K562 (cell line): ENCODE data around the gene GPR135. TPM values are rescaled to one million over a fixed set of nuclear protein-coding genes. Genes with fewer than 3 reads are reported as not detected.
A peak's percentile ranks its signal among the peaks of the same experiment; 100 is the strongest.

ENCODE experiments used
- ATAC-seq: fragments of 200-7000 bp; cut with Tn5 transposase; 3 replicates; pipeline ENCODE4 v1.9.1; 2020; ENCODE audit warnings: moderate library complexity
- BruUV-seq: library from RNA; stranded (reverse); fragments of 400-500 nt; replicated peaks from 2 replicates; lab custom pipeline; 2021; lab: Mats Ljungman, UMichigan
- CTCF ChIA-PET: fragments of 300-600 bp; formaldehyde crosslinking; extraction: SDS; loops from one replicate; lab custom pipeline; 2021; ENCODE audit warnings: low intra/inter-chr PET ratio; lab: Yijun Ruan, JAX
- POLR2A ChIA-PET: fragments of 300-600, 350-650 bp; sonication (Branson Sonifier 250); formaldehyde crosslinking; extraction: SDS; loops from one replicate; lab custom pipeline; 2021; ENCODE audit warnings: antibody characterized with exemption, inconsistent platforms; lab: Yijun Ruan, JAX
- DNase-seq, 4 experiments: peaks; one replicate each; pipeline versions ENCODE4 v3.0.0 to v3.0.0-alpha.2; 2011 to 2018; ENCODE audit warnings: low spot score in 3 of 4, mixed read lengths in 3 of 4; ENCODE audit errors: extremely low read depth in 1 of 4
- FAIRE-seq: peaks from 2 replicates; lab custom pipeline; 2011; peaks lifted over from hg19 to GRCh38; lab: Jason Lieb, UNC
- H2AFZ ChIP-seq: 2 replicates; pipeline ENCODE4 v1.6.0; 2011; ENCODE audit warnings: low read depth, low read length, control low read depth, inconsistent platforms
- H3K27ac ChIP-seq: fragments of 200-600 bp; 3 replicates; pipeline ENCODE4 v1.8.0; 2011; ENCODE audit warnings: low read depth, mild to moderate bottlenecking, control low read depth, inconsistent platforms, low read length, moderate library complexity, mixed read lengths; ENCODE audit errors: extremely low read depth
- H3K27me3 ChIP-seq, 2 experiments: fragments of 300-600 bp in 1 of 2; 2 replicates in 1 of 2; 3 replicates in 1 of 2; pipeline versions ENCODE4 v1.6.0 to v1.8.0; 2011; ENCODE audit warnings: inconsistent platforms in 2 of 2, low read length in 2 of 2, mild to moderate bottlenecking in 1 of 2, mixed read lengths in 1 of 2, moderate library complexity in 1 of 2; ENCODE audit not compliant: control insufficient read depth in 2 of 2, insufficient read depth in 2 of 2
- H3K36me3 ChIP-seq: fragments of 300-600 bp; 3 replicates; pipeline ENCODE4 v1.8.0; 2011; ENCODE audit warnings: mild to moderate bottlenecking, low read length, inconsistent platforms; ENCODE audit not compliant: control insufficient read depth, insufficient read depth
- H3K4me1 ChIP-seq, 2 experiments: fragments of 200-600 bp in 1 of 2; replicated peaks in 1 of 2; 2 replicates in 1 of 2; 3 replicates in 1 of 2; pipeline versions ENCODE4 v1.5.1 to v1.8.0; 2011; ENCODE audit warnings: inconsistent platforms in 2 of 2, low read length in 2 of 2, mild to moderate bottlenecking in 1 of 2, mixed read lengths in 1 of 2, moderate library complexity in 1 of 2; ENCODE audit not compliant: control insufficient read depth in 2 of 2, insufficient read depth in 2 of 2
- H3K4me2 ChIP-seq: 2 replicates; pipeline ENCODE4 v1.6.1; 2011; ENCODE audit warnings: low read length, control low read depth, inconsistent platforms, mixed read lengths; ENCODE audit not compliant: insufficient read depth
- H3K4me3 ChIP-seq: fragments of 200-600 bp; sonication (generic), shearing (Covaris generic); 2 replicates; pipeline ENCODE4 v1.5.1; 2016; ENCODE audit warnings: control low read depth, inconsistent platforms
- H3K79me2 ChIP-seq: fragments of 200-600 bp; 3 replicates; pipeline ENCODE4 v1.8.0; 2011; ENCODE audit warnings: low read length, inconsistent platforms; ENCODE audit not compliant: control insufficient read depth, insufficient read depth
- H3K9ac ChIP-seq, 2 experiments: 2 replicates each; pipeline versions ENCODE4 v1.6.0 to v1.6.1; 2011; ENCODE audit warnings: low read depth in 2 of 2, low read length in 2 of 2, control low read depth in 1 of 2, inconsistent platforms in 1 of 2, mild to moderate bottlenecking in 1 of 2, mixed read lengths in 1 of 2; ENCODE audit not compliant: insufficient read depth in 1 of 2
- H3K9me1 ChIP-seq: one replicate; pipeline ENCODE4 v1.6.0; 2011; ENCODE audit warnings: inconsistent platforms, mild to moderate bottlenecking, low read length, moderate library complexity; ENCODE audit not compliant: control insufficient read depth, insufficient read depth
- H3K9me3 ChIP-seq: replicated peaks from 2 replicates; pipeline ENCODE4 v1.5.1; 2011; ENCODE audit warnings: low read depth, low read length, inconsistent platforms; ENCODE audit not compliant: control insufficient read depth, insufficient read depth
- H4K20me1 ChIP-seq: replicated peaks from 2 replicates; pipeline ENCODE4 v1.6.1; 2011; ENCODE audit warnings: low read length, inconsistent platforms, mixed read lengths; ENCODE audit not compliant: control insufficient read depth, insufficient read depth
- CBFA2T2 ChIP-seq: fragments of 450-650 bp; conservative IDR thresholded peaks from 2 replicates; pipeline ENCODE4 v1.6.1; 2017; ENCODE audit warnings: mild to moderate bottlenecking
- CEBPZ ChIP-seq: fragments of 150-350 bp; IDR thresholded peaks from 2 replicates; pipeline ENCODE4 v1.6.1; 2014; ENCODE audit warnings: low read depth, mild to moderate bottlenecking, low read length, borderline replicate concordance
- EP400 ChIP-seq: fragments of 450-650 bp; IDR thresholded peaks from 2 replicates; pipeline ENCODE4 v1.6.1; 2017; ENCODE audit warnings: antibody characterized with exemption, mild to moderate bottlenecking, moderate library complexity
- HNRNPH1 ChIP-seq: fragments of 200-400 bp; formaldehyde crosslinking; optimal IDR thresholded peaks from 2 replicates; pipeline ENCODE3; 2017; ENCODE audit warnings: low read depth, mild to moderate bottlenecking, low read length, moderate library complexity
- IRF9 ChIP-seq: fragments of 450-650 bp; IDR thresholded peaks from 2 replicates; pipeline ENCODE4 v1.6.1; 2016; ENCODE audit warnings: missing biosample characterization, missing genetic modification characterization
- NR0B1 ChIP-seq: fragments of 450-650 bp; IDR thresholded peaks from one replicate; pipeline ENCODE4 v1.6.1; 2018; ENCODE audit warnings: mild to moderate bottlenecking, moderate library complexity; ENCODE audit not compliant: partially characterized antibody
- RAD21 ChIP-seq, 2 experiments: fragments of 250-450 bp in 1 of 2; fragments of 450-650 bp in 1 of 2; sonication (Bioruptor Pico) in 1 of 2; formaldehyde crosslinking in 1 of 2; IDR thresholded peaks in 1 of 2; conservative IDR thresholded peaks in 1 of 2; 2 replicates each; pipeline versions ENCODE4 v1.4.0 to v1.8.0; 2020 to 2022; ENCODE audit warnings: mild to moderate bottlenecking in 2 of 2, moderate library complexity in 1 of 2
- RREB1 ChIP-seq: fragments of 250-450 bp; sonication (Bioruptor Pico); IDR thresholded peaks from 2 replicates; pipeline ENCODE4 v1.4.0; 2020
- SREBF2 ChIP-seq: sonication (generic); formaldehyde crosslinking; IDR thresholded peaks from 2 replicates; pipeline ENCODE4 v1.4.0; 2020; ENCODE audit warnings: mild to moderate bottlenecking, missing genetic modification reagents
- ZBTB17 ChIP-seq: fragments of 450-650 bp; formaldehyde crosslinking; IDR thresholded peaks from 2 replicates; pipeline ENCODE4 v1.4.0; 2020; ENCODE audit warnings: mild to moderate bottlenecking
- WGBS: fragments of 100-300 bp; shearing (Covaris generic); methylation state at CpG from one replicate; pipeline ENCODE4 v1.1.6; 2016; ENCODE audit warnings: low coverage, mixed read lengths; ENCODE audit not compliant: insufficient coverage; ENCODE audit errors: missing lambda C conversion rate; 5-methylcytosine and 5-hydroxymethylcytosine counted together
- in situ Hi-C: fragments of 300-500 bp; cut with MboI; formaldehyde crosslinking; loops from 4 replicates; pipeline ENCODE4 v1.15.0; 2018; ENCODE audit warnings: inconsistent platforms, mixed read lengths
- intact Hi-C: fragments of 100-400 bp; cut with micrococcal nuclease; formaldehyde crosslinking; loops from 2 replicates; pipeline ENCODE4 v1.14.2; 2022
- polyA plus RNA-seq, 8 experiments: library from polyadenylated mRNA; depleted of rRNA in 4 of 8; stranded (reverse) in 5 of 8; unstranded in 3 of 8; fragments of >200 nt; fragmentation: Nextera tagmentation in 2 of 8; fragmentation: Illumina TruSeq in 1 of 8; extraction: Ambion mirVana in 2 of 8; extraction: Trizol in 1 of 8; gene quantifications; 2 replicates each; pipeline versions ENCODE4 v1.2.1 to v1.2.3, GENCODE V29; 2011 to 2014; ENCODE audit warnings: inconsistent platforms in 1 of 8, missing spikeins in 1 of 8
- total RNA-seq, 7 experiments: library from RNA; depleted of rRNA in 6 of 7; stranded (reverse); fragments of >200 nt in 6 of 7; fragmentation: Illumina TruSeq in 2 of 7; extraction: Trizol in 2 of 7; gene quantifications; 2 replicates each; pipeline versions ENCODE4 v1.2.1 to v1.2.3, GENCODE V29; 2011 to 2021; ENCODE audit warnings: low replicate concordance in 1 of 7

The GPR135 gene
- total and polyA plus RNA-seq, 9 of the 15 experiments (the other 6 are each of a cell fraction or from before 2014, with no cell fraction given): 0.06 to 1.6 (median 1.0) TPM

GRCh38 chr14:59428581-59429012 is 36.6 kb downstream of the GPR135 start:
- no peak for ATAC-seq
- WGBS: 0% methylated on average over 1 of the region's 1 CpG
- TF ChIP-seq SREBF2 (CRISPR knock-in tag) (no peak), RAD21 (CRISPR knock-in tag; conservative IDR thresholded peaks at IDR 0.05 in 1 of 2, IDR thresholded peaks at IDR 0.05 in 1 of 2) (peak in 1 of 2 experiments; percentile 28; a peak in 2 of 4 replicates), HNRNPH1 (no peak), ZBTB17 (CRISPR knock-in tag) (no peak), CBFA2T2 (no peak), RREB1 (CRISPR knock-in tag) (no peak), NR0B1 (no peak), EP400 (no peak), IRF9 (tag) (no peak), CEBPZ (no peak)

More at GRCh38 chr14:59428581-59429012, 36.6 kb downstream of the GPR135 start:
- BruUV-seq: no TSS peak
- H2AFZ ChIP-seq: no peak overlapping the region
- H3K4me1 ChIP-seq: no peaks in the 10 kb centered on the region
- no peak overlapping the region for H3K4me3 ChIP-seq
- DNase-seq (no peak), FAIRE-seq (no peak)
- no peaks in the 10 kb centered on the region; a peak in 1 of 5 replicates for H3K27me3 ChIP-seq
- H3K9me3 ChIP-seq: no peaks in the 10 kb centered on the region
- no peaks in the 10 kb centered on the region for H3K9me1 ChIP-seq
- CTCF ChIA-PET: no interaction called here
- no peak overlapping the region for H3K27ac ChIP-seq
- intact Hi-C loops (no loop called here), in situ Hi-C loops (no loop called here)
- H3K4me2 ChIP-seq: no peak overlapping the region
- no peaks in the 10 kb centered on the region for H4K20me1 ChIP-seq
- no peaks in the 10 kb centered on the region for H3K79me2 ChIP-seq
- no peak overlapping the region for H3K9ac ChIP-seq
- no peaks in the 10 kb centered on the region for H3K36me3 ChIP-seq
- POLR2A ChIA-PET: interaction anchor here (0.6 kb wide), 1 partner anchor 283 kb away, joined by 3 read pairs; no protein-coding TSS in a partner anchor
